ENCODE results near the gene CDC14A. TPM values are rescaled to one million over a fixed set of nuclear protein-coding genes. Genes with fewer than 3 reads are reported as not detected.

The CDC14A gene
- total RNA-seq, 1 donor from 2014 or later: 17.8 TPM

DNA sequence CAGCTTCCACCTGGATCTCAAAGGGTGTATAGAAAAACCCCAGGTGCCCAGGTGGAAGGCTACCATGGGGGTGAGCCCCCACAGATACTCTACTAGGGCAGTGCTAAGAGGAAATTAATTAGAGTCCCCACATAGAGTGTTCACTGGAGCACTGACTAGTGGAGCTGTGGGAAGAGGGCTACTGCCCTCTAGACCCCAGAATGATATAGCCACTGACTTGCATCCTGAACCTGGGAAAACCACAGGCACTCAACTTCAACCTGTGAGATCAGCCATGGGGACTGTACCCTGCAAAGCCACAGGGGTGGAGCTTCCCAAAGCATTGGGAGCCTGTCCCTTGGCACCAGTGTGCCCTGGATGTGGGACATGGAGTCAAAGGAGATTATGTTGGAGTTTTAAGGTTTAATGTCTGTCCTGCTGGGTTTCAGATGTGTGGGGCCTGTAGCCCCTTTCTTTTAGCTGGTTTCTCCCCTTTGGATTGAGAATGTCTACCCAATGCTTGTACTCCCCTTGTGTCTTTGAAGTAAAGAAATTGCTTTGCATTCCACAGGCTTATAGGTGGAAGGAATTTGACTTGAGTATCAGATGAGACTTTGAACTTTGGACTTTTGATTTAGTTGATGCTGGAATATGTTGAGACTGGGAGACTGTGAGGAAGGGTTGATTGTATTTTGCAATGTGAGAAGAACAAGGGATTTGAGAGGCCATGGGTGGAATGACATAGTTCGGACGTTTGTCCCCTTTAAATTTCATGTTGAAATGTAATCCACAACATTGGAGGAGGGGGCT lies 31.8 kb upstream of the CDC14A start:
- TF ChIP-seq, protein P1, sequence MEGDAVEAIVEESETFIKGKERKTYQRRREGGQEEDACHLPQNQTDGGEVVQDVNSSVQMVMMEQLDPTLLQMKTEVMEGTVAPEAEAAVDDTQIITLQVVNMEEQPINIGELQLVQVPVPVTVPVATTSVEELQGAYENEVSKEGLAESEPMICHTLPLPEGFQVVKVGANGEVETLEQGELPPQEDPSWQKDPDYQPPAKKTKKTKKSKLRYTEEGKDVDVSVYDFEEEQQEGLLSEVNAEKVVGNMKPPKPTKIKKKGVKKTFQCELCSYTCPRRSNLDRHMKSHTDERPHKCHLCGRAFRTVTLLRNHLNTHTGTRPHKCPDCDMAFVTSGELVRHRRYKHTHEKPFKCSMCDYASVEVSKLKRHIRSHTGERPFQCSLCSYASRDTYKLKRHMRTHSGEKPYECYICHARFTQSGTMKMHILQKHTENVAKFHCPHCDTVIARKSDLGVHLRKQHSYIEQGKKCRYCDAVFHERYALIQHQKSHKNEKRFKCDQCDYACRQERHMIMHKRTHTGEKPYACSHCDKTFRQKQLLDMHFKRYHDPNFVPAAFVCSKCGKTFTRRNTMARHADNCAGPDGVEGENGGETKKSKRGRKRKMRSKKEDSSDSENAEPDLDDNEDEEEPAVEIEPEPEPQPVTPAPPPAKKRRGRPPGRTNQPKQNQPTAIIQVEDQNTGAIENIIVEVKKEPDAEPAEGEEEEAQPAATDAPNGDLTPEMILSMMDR (IDR thresholded peaks at IDR 0.05): no peak
- H3K36me3 ChIP-seq: no peaks in the 10 kb centered on the region
- DNase-seq: no peak
- H3K27me3 ChIP-seq (ENCODE audit: low read depth): no peaks in the 10 kb centered on the region
- no peaks in the 10 kb centered on the region for H3K4me1 ChIP-seq
- H3K4me3 ChIP-seq: no peak overlapping the region
- no peak overlapping the region for H3K27ac ChIP-seq
- intact Hi-C loops (cut with DNase I): no loop called here
- no peak for ATAC-seq
- H3K9me3 ChIP-seq: peaks cover 17% of the 10 kb centered on the region

- H3K27me3 ChIP-seq (ENCODE audit: low read depth): no peaks in the 10 kb centered on the region
- no peaks in the 10 kb centered on the region for H3K36me3 ChIP-seq
- no peaks in the 10 kb centered on the region for H3K4me1 ChIP-seq
- TF ChIP-seq, protein P1 (IDR thresholded peaks at IDR 0.05): no peak
- ATAC-seq (no peak), DNase-seq (no peak)
- peaks cover 12% of the 10 kb centered on the region for H3K9me3 ChIP-seq
- no peak overlapping the region for H3K27ac ChIP-seq
- intact Hi-C loops (cut with DNase I): no loop called here
- no peak overlapping the region for H3K4me3 ChIP-seq
Measured at GRCh38 chr1:100321100-100321493, 31.2 kb upstream of the CDC14A start.

DNA sequence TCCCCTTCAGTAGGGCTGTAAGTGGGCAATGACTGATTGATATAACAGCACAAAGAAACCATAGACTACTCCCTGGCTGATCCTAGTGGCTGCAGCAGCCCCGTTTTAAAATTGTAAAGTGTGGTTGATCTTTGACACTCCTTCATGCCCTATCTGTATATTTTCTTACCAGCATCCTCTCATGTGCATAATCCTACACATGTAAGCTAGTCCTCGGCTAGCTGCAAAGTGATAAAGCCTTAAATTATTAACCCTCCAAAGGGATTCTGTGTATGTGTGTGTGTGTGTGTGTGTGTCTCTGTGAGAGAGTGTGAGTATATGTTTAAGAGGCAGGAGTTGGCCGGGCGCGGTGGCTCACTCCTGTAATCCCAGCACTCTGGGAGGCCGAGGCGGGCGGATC lies 30.8 kb upstream of the CDC14A start:
- Histone ChIP-seq H3K27me3 (ENCODE audit: low read depth) (no peaks in the 10 kb centered on the region), H3K4me1 (no peaks in the 10 kb centered on the region), H3K9me3 (peaks cover 10% of the 10 kb centered on the region), H3K4me3 (no peak overlapping the region), H3K27ac (no peak overlapping the region), H3K36me3 (no peaks in the 10 kb centered on the region)
- DNase-seq (no peak), ATAC-seq (no peak)
- intact Hi-C loops (cut with DNase I): no loop called here
- TF ChIP-seq, protein P1 (IDR thresholded peaks at IDR 0.05): no peak

DNA sequence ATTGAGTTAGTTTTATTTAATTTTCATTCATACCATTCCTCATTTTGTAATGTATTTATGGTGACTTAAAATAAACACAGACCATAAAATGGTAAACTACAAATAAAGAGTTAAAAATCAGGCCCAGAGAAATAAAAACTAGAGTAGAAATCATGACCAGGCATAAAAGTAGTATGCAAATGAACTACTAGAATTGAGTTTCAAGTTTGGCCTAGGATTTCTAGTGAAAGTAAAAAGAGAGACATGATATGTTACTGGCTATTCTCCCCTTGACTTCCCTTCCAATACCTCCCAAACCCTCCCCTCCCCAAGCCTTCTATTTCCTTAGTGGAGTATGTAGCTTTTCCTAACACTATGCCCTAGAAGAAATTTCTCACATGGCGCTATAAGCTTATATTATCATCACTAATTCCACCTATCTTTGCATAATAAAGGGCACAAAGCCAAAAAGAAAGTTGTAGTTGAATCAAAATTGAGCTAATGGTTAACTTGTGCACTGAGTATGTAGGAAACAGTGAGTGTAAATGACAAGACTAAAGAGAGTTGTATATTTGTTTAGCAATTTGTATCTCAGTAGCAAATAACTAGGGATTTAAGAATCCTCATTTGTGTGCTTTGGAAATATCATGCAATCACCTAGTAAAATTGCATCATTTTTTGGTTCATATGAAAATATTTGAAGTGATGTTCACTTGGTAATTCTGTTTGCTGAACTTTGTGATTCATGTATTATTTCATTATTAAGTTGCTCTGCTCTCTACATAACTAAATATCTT lies 29.7 kb upstream of the CDC14A start:
- Histone ChIP-seq H3K36me3 (no peaks in the 10 kb centered on the region), H3K4me1 (no peaks in the 10 kb centered on the region), H3K9me3 (peaks cover 10% of the 10 kb centered on the region), H3K27me3 (ENCODE audit: low read depth) (no peaks in the 10 kb centered on the region), H3K4me3 (no peak overlapping the region), H3K27ac (no peak overlapping the region)
- ATAC-seq (no peak), DNase-seq (no peak)
- TF ChIP-seq, protein P1 (IDR thresholded peaks at IDR 0.05): no peak
- intact Hi-C loops (cut with DNase I): no loop called here

DNA sequence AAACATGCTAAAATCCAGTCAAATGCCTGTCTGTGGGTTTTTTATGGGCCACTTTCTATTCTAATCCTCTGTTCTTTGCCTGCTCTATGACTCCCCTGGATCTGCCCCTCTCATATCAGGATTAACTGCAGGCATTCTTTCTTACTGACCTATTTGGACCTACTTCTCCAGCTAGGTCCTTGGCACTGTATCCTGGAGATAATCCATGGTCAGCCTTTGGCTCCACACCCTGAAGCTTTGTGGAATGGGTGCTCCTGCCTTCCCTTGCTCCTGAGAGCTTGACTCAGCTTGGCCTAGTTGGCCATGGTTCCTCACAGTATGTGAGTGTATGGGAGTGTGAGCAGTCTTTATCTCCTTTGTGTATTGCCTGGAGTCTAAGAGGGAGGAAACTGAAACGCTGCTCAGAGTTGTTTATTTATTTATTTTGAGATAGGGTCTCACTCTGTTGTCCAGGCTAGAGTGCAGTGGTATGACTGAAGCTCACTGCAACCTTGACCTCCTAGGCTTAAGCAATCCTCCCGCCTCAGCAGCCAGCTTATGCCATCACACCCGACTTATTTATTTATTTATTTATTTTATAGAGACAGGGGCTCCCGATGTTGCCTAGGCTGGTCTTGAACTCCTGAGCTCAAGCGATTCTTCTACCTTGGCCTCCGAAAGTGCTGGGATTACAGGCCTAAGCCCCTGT lies 28.7 kb upstream of the CDC14A start:
- Histone ChIP-seq H3K9me3 (peaks cover 10% of the 10 kb centered on the region), H3K4me3 (no peak overlapping the region), H3K4me1 (no peaks in the 10 kb centered on the region), H3K27me3 (ENCODE audit: low read depth) (no peaks in the 10 kb centered on the region), H3K27ac (no peak overlapping the region), H3K36me3 (no peaks in the 10 kb centered on the region)
- intact Hi-C loops (cut with DNase I): no loop called here
- ATAC-seq (peak in 1 of 2 donors; percentile 33), DNase-seq (no peak)
- TF ChIP-seq, protein P1 (IDR thresholded peaks at IDR 0.05): no peak

All from lower lobe of right lung (tissue), 2 donors.